GM21367 (cell line): ENCODE results near the gene BOD1.
A peak's percentile ranks its signal among the peaks of the same experiment; 100 is the strongest.

Source experiments
- ATAC-seq: cut with Tn5 transposase; IDR thresholded peaks from one replicate; pipeline ENCODE4 v1.9.1; 2021; ENCODE audit not compliant: unreplicated experiment

Gene BOD1

GRCh38 chr5:173581408-173582215 is 34.8 kb downstream of the BOD1 start:
- ATAC-seq: no peak

GRCh38 chr5:173578947-173579615 is 37.4 kb downstream of the BOD1 start:
- ATAC-seq: no peak

- no peak for ATAC-seq
These were observed 38.6 kb downstream of the BOD1 start for GRCh38 chr5:173577817-173578216.

DNA sequence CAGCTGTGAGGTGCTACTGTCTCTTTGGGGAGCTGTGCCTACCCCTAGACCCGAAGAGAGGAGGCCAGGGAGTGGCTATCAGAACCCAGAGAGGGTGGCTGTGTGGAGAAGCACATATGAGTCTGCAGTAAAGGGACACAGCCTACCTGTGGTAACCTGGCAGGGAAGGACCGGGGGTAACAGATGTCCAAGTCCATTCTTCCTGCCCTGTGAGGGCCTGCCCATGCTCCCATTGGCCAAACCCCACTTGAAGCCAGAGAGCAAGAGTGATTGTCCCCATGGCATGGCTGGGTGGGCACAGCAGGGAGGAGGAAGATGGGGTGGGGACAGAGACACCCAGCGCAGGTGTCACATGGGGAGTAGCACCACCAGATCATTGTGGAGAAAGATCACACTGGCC is 39.3 kb downstream of the BOD1 start:
- no peak for ATAC-seq

- no peak for ATAC-seq
These were observed 40.5 kb downstream of the BOD1 start for GRCh38 chr5:173575985-173576384.

DNA sequence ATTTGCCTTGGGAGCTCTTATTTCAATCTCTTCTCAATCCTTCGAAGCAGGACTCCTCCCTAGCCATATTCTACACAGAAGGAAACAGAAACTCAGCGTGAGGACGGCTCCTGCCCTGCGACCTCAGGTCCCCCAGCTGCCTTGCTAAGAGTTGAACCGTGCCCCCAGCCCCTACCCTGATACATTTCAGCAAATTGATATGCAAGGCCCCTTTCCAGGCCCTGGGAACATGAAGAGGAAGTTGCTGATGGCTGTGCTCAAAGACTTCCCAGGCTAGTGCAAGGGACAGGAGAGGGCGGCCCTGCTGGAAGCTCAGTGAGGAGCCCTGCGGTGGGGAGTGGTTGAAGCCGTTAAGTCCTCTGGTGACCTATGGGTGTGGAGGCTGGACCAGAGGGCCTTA is 41.5 kb downstream of the BOD1 start:
- no peak for ATAC-seq

- ATAC-seq: peak; percentile 82
These were observed 43.1 kb downstream of the BOD1 start for GRCh38 chr5:173573126-173573960.

- no peak for ATAC-seq
These were observed 43.9 kb downstream of the BOD1 start for GRCh38 chr5:173572431-173573125.

DNA sequence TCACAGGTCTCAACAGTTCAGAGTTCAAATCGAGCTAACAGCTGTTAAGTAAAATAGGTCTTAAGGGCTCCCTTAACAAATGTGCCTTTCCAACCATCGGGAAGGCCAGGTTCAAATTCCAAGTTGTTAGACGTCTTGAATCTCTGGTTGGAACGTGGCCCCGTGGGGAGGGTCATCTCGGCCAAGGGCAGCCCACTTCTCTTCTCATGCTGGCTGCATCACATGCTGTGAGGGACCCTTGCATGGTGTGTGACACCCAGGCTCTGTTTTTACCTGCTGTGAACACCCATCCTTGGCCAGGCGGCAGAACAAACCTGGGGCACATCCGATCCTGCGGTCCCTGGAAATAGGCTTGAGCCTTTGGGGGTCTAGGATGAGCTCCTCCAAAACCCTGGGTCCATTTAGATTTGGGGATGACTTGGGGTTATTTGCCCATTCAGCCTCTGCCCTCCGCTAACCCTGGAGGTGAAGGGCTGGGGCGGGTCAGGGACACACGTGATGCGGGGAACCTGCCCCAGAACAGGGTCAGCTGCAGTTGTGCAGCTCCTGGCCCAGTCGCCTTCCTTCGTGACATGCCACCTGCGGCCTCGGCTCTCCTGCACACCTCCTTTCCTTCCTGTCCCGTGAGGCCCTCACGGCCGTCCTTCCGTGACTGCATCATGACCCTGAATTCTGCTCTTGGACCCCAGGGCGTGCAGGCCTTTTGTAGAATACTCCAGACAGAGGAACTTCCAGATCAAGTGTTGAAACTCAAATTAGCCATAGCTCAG is 45.9 kb downstream of the BOD1 start:
- no peak for ATAC-seq

- ATAC-seq: no peak
These were observed 47.7 kb downstream of the BOD1 start for GRCh38 chr5:173568703-173569102.

- no peak for ATAC-seq
These were observed 48.3 kb downstream of the BOD1 start for GRCh38 chr5:173568128-173568527.

- ATAC-seq: no peak
These were observed 48.9 kb downstream of the BOD1 start for GRCh38 chr5:173567548-173567947.

DNA sequence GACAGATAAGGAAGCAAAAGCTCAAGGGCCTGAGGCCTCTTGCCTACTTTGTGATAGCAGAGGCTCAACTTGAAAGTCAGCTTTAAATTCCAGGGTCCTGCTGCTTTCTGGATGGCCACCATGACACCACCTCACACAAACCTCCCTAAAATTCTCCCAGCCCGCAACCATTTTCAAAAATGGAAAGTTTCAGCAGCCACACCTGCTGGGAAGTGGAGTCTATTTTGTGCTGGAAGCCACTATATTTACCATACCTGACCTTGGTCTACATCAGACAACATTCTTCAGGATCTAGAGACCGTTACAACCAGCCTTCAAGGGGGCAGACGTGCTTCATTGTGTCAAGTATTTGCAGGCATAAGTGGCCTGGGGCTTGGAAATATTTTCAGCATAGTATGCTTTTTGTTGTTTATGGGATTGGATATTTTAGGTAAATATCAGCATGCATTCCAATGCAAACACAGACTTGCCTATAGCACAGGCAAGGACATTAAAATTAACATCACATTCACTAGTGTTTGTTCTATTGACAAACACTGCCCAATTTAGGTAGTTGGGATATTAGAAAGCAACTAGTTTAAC is 50.9 kb downstream of the BOD1 start:
- no peak for ATAC-seq

GRCh38 chr5:173564106-173564505 is 52.3 kb downstream of the BOD1 start:
- ATAC-seq: no peak

- ATAC-seq: no peak
These were observed 53.2 kb downstream of the BOD1 start for GRCh38 chr5:173563246-173563645.

DNA sequence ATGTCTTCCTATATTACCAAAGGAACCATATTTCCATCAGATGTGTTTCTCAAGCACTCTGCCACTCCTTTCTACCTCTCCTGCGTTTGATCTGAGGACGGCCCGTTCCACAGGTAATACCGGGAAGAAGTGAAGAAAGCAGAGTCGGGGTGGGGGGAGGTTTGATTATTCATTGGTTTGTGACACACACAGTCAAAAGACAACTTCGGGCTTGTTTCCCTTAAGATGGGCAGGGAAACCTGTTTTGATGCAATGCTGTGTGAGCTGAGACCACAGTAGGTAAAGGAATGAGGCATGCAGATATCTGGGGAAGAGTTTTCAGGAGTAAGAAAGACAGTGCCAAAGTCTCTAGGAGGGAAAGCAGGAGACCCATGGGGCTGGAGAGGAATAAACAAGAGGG is 54.0 kb downstream of the BOD1 start:
- ATAC-seq: no peak
